HCT116 (cell line): ENCODE measurements around the gene ST7L. TPM values are rescaled to one million over a fixed set of nuclear protein-coding genes. Genes with fewer than 3 reads are reported as not detected.

Source experiments
- ATAC-seq: fragments of 200-7000 bp; cut with Tn5 transposase; 2 replicates; pipeline ENCODE4 v1.9.1; 2020; ENCODE audit warnings: mild to moderate bottlenecking, moderate library complexity
- BruUV-seq: library from RNA; stranded (reverse); fragments of 400-500 nt; replicated peaks from 2 replicates; lab custom pipeline; 2021; lab: Mats Ljungman, UMichigan
- CTCF ChIA-PET: fragments of 300-600 bp; sonication (Branson Sonifier 250); formaldehyde crosslinking; loops from one replicate; lab custom pipeline; 2021; ENCODE audit warnings: antibody characterized with exemption; lab: Charles Lee
- POLR2A ChIA-PET: fragments of 300-600, 350-600 bp; sonication (Branson Sonifier 250); formaldehyde crosslinking; loops from one replicate; lab custom pipeline; 2021; ENCODE audit warnings: antibody characterized with exemption; lab: Charles Lee
- RAD21 ChIA-PET, 2 experiments: fragments of 300-600 bp; sonication (Branson Sonifier 250); formaldehyde crosslinking; loops; one replicate each; lab custom pipeline; 2023; ENCODE audit warnings: low total read pairs in 2 of 2; ENCODE audit not compliant: uncharacterized antibody in 2 of 2, unreplicated experiment in 2 of 2, low non-redundant PET in 1 of 2; lab: Charles Lee
- DNase-seq: peaks from one replicate; pipeline ENCODE4 v3.0.0-alpha.2; 2010; ENCODE audit warnings: low read depth, low spot score
- H2AFZ ChIP-seq: fragments of 200-600 bp; shearing (Covaris generic), sonication (generic); 2 replicates; pipeline ENCODE4 v1.6.1; 2017; ENCODE audit warnings: low read depth, mixed run types, mixed read lengths, antibody characterized with exemption, low read length; ENCODE audit not compliant: poor library complexity, severe bottlenecking
- H3K27ac ChIP-seq: 2 replicates; pipeline ENCODE4 v1.5.1; 2012; ENCODE audit warnings: low read depth, low read length
- H3K27me3 ChIP-seq: fragments of 200-600 bp; sonication (generic); 2 replicates; pipeline ENCODE4 v1.6.1; 2016; ENCODE audit warnings: mixed run types, low read length, mixed read lengths; ENCODE audit not compliant: insufficient read depth
- H3K36me3 ChIP-seq, 2 experiments: fragments of 200-500 bp in 1 of 2; fragments of 200-600 bp in 1 of 2; sonication (Bioruptor generic) in 1 of 2; sonication (generic) in 1 of 2; 2 replicates each; pipeline versions ENCODE4 v1.5.1 to v1.6.1; 2014 to 2016; ENCODE audit warnings: low read length in 2 of 2, inconsistent platforms in 1 of 2, mixed read lengths in 1 of 2, mixed run types in 1 of 2; ENCODE audit not compliant: insufficient read depth in 2 of 2, control insufficient read depth in 1 of 2
- H3K4me1 ChIP-seq, 2 experiments: fragments of 200-600 bp in 1 of 2; sonication (generic) in 1 of 2; 2 replicates each; pipeline versions ENCODE4 v1.5.1 to v1.6.1; 2012 to 2017; ENCODE audit warnings: low read length in 2 of 2, inconsistent platforms in 1 of 2, mild to moderate bottlenecking in 1 of 2, mixed read lengths in 1 of 2, mixed run types in 1 of 2, moderate library complexity in 1 of 2; ENCODE audit not compliant: insufficient read depth in 2 of 2, control insufficient read depth in 1 of 2
- H3K4me2 ChIP-seq: fragments of 200-600 bp; sonication (generic); 2 replicates; pipeline ENCODE4 v1.6.1; 2017; ENCODE audit warnings: mixed run types, low read length, mixed read lengths
- H3K4me3 ChIP-seq, 2 experiments: fragments of 200-600 bp in 1 of 2; sonication (generic) in 1 of 2; replicated peaks in 1 of 2; 2 replicates each; pipeline ENCODE4 v1.5.1; 2011 to 2016; ENCODE audit warnings: low read length in 2 of 2, control low read depth in 1 of 2, low read depth in 1 of 2, mild to moderate bottlenecking in 1 of 2, mixed read lengths in 1 of 2, mixed run types in 1 of 2
- H3K79me2 ChIP-seq: fragments of 200-600 bp; sonication (generic); 2 replicates; pipeline ENCODE4 v1.6.1; 2017; ENCODE audit warnings: mild to moderate bottlenecking, mixed run types, low read length, moderate library complexity, mixed read lengths; ENCODE audit not compliant: insufficient read depth
- H3K9ac ChIP-seq: fragments of 200-600 bp; sonication (generic); 2 replicates; pipeline ENCODE4 v1.6.1; 2016; ENCODE audit warnings: low read length, mixed read lengths
- H3K9me2 ChIP-seq: fragments of 200-600 bp; sonication (generic), shearing (Covaris generic); 2 replicates; pipeline ENCODE4 v1.6.1; 2017; ENCODE audit warnings: mixed run types, mild to moderate bottlenecking, moderate library complexity; ENCODE audit not compliant: insufficient read depth
- H3K9me3 ChIP-seq, 2 experiments: fragments of 200-500 bp in 1 of 2; fragments of 200-600 bp in 1 of 2; sonication (Bioruptor generic) in 1 of 2; sonication (generic) in 1 of 2; 2 replicates each; pipeline ENCODE4 v1.6.1; 2014 to 2017; ENCODE audit warnings: low read length in 2 of 2, mixed read lengths in 2 of 2, inconsistent platforms in 1 of 2, low read depth in 1 of 2, mild to moderate bottlenecking in 1 of 2, mixed run types in 1 of 2, moderate library complexity in 1 of 2; ENCODE audit not compliant: control insufficient read depth in 1 of 2, insufficient read depth in 1 of 2
- H4K20me1 ChIP-seq: fragments of 200-600 bp; sonication (generic), shearing (Covaris generic); 2 replicates; pipeline ENCODE4 v1.6.1; 2017; ENCODE audit warnings: mixed run types, mild to moderate bottlenecking, moderate library complexity; ENCODE audit not compliant: insufficient read depth
- CBX3 ChIP-seq: IDR thresholded peaks from 2 replicates; pipeline ENCODE4 v1.6.1; 2012; ENCODE audit warnings: low read depth
- CEBPB ChIP-seq: IDR thresholded peaks from 2 replicates; pipeline ENCODE4 v1.6.1; 2012; ENCODE audit warnings: low read depth
- ELF1 ChIP-seq: IDR thresholded peaks from 2 replicates; pipeline ENCODE4 v1.6.1; 2012; ENCODE audit warnings: low read depth, borderline replicate concordance
- EZH2 ChIP-seq: fragments of 200-600 bp; sonication (generic); IDR thresholded peaks from 2 replicates; pipeline ENCODE4 v1.6.1; 2017; ENCODE audit warnings: antibody characterized with exemption, mixed run types
- RAD21 ChIP-seq: IDR thresholded peaks from 2 replicates; pipeline ENCODE4 v1.6.1; 2012; ENCODE audit warnings: low read depth, mild to moderate bottlenecking
- SP1 ChIP-seq: IDR thresholded peaks from 2 replicates; pipeline ENCODE4 v1.6.1; 2012; ENCODE audit warnings: low read depth
- SRF ChIP-seq: IDR thresholded peaks from 2 replicates; pipeline ENCODE4 v1.6.1; 2012; ENCODE audit warnings: low read depth
- YY1 ChIP-seq: IDR thresholded peaks from 2 replicates; pipeline ENCODE4 v1.6.1; 2011; ENCODE audit warnings: low read length, low read depth, moderate library complexity, mild to moderate bottlenecking; ENCODE audit not compliant: insufficient replicate concordance; ENCODE audit errors: extremely low read depth
- ZFX ChIP-seq: fragments of 450-650 bp; IDR thresholded peaks from 2 replicates; pipeline ENCODE4 v1.6.1; 2017
- ZNF274 ChIP-seq: fragments of 200-500 bp; sonication (Bioruptor generic); IDR thresholded peaks from 2 replicates; pipeline ENCODE4 v1.6.1; 2014; ENCODE audit warnings: mild to moderate bottlenecking, low read depth, low read length, inconsistent platforms
- intact Hi-C: fragments of 100-400 bp; cut with micrococcal nuclease; formaldehyde crosslinking; loops from 2 replicates; pipeline ENCODE4 v1.10.0; 2022
- total RNA-seq: library from RNA; stranded (reverse); gene quantifications from one replicate; pipeline ENCODE4 v1.2.1, GENCODE V29; 2021; ENCODE audit not compliant: unreplicated experiment
- TF ChIP-seq, protein P1 (sequence below), 3 experiments: fragments of 200-600 bp in 1 of 3; sonication (generic) in 1 of 3; IDR thresholded peaks in 2 of 3; conservative IDR thresholded peaks in 1 of 3; 2 replicates each; pipeline ENCODE4 v1.5.1; 2012 to 2017; ENCODE audit warnings: low read depth in 2 of 3, low read length in 2 of 3, antibody characterized with exemption in 1 of 3, borderline replicate concordance in 1 of 3, control low read depth in 1 of 3, mild to moderate bottlenecking in 1 of 3, mixed read lengths in 1 of 3, mixed run types in 1 of 3, moderate library complexity in 1 of 3; ENCODE audit not compliant: insufficient read depth in 1 of 3
- TF ChIP-seq, protein P2 (sequence below): IDR thresholded peaks from 2 replicates; pipeline ENCODE4 v1.6.1; 2012; ENCODE audit warnings: low read depth

Gene ST7L
- total RNA-seq, 1 experiment from 2014 or later: 19.9 TPM

DNA sequence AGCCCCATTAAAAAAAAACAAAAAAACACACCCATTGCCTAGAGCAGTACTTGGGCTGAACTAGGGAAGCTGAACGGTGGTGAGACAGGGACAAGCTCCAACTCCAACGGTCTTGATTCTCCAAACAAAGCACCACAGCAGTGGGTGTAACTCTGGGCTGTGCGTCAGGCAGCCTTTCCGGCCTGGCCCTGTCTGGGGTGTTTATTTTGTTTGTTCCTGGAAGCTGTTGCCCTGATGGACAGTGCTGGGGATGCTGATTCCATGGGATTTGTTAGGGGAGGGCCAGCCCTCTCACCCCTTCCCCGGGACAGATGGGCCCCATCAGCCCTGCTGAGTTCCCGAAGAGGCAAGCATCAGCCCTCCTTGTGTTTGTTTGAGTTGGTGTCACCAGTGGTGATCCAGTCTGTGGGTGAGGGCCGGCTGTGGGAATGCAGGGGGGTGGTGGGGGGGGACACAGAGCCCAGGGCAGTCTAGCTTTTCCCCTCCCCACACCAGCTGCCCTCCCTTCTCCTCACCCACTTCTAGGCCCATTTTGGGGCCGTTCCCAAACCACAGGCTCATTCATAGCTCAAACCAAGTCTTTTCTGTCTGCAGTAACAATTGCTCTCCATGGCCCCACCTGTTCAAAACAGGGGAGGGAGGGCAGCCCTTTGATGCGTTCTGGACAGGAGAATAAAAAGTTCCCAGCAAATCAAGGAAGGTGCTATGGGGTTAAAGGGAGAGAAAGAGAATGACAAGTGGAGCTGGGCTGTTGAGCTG, 105.7 kb downstream of the ST7L start:
- TF ChIP-seq, protein P1, sequence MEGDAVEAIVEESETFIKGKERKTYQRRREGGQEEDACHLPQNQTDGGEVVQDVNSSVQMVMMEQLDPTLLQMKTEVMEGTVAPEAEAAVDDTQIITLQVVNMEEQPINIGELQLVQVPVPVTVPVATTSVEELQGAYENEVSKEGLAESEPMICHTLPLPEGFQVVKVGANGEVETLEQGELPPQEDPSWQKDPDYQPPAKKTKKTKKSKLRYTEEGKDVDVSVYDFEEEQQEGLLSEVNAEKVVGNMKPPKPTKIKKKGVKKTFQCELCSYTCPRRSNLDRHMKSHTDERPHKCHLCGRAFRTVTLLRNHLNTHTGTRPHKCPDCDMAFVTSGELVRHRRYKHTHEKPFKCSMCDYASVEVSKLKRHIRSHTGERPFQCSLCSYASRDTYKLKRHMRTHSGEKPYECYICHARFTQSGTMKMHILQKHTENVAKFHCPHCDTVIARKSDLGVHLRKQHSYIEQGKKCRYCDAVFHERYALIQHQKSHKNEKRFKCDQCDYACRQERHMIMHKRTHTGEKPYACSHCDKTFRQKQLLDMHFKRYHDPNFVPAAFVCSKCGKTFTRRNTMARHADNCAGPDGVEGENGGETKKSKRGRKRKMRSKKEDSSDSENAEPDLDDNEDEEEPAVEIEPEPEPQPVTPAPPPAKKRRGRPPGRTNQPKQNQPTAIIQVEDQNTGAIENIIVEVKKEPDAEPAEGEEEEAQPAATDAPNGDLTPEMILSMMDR (IDR thresholded peaks at IDR 0.05 in 2 of 3, conservative IDR thresholded peaks at IDR 0.05 in 1 of 3; ENCODE audit: borderline replicate concordance in 1 of 3, insufficient read depth in 1 of 3, low read depth in 2 of 3, low read length in 2 of 3): no peak
- TF ChIP-seq ELF1: no peak
- TF ChIP-seq RAD21: no peak
- no peak for TF ChIP-seq CEBPB
- TF ChIP-seq CBX3: no peak
- no peak for TF ChIP-seq ZNF274
- TF ChIP-seq SRF: no peak
- no peak for TF ChIP-seq SP1
- TF ChIP-seq YY1: no peak
- TF ChIP-seq ZFX: no peak
- TF ChIP-seq, protein P2, sequence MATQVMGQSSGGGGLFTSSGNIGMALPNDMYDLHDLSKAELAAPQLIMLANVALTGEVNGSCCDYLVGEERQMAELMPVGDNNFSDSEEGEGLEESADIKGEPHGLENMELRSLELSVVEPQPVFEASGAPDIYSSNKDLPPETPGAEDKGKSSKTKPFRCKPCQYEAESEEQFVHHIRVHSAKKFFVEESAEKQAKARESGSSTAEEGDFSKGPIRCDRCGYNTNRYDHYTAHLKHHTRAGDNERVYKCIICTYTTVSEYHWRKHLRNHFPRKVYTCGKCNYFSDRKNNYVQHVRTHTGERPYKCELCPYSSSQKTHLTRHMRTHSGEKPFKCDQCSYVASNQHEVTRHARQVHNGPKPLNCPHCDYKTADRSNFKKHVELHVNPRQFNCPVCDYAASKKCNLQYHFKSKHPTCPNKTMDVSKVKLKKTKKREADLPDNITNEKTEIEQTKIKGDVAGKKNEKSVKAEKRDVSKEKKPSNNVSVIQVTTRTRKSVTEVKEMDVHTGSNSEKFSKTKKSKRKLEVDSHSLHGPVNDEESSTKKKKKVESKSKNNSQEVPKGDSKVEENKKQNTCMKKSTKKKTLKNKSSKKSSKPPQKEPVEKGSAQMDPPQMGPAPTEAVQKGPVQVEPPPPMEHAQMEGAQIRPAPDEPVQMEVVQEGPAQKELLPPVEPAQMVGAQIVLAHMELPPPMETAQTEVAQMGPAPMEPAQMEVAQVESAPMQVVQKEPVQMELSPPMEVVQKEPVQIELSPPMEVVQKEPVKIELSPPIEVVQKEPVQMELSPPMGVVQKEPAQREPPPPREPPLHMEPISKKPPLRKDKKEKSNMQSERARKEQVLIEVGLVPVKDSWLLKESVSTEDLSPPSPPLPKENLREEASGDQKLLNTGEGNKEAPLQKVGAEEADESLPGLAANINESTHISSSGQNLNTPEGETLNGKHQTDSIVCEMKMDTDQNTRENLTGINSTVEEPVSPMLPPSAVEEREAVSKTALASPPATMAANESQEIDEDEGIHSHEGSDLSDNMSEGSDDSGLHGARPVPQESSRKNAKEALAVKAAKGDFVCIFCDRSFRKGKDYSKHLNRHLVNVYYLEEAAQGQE: no peak
- no peak for TF ChIP-seq EZH2
- H2AFZ ChIP-seq: no peak overlapping the region
- no peaks in the 10 kb centered on the region for H3K79me2 ChIP-seq
- no peak overlapping the region for H3K4me2 ChIP-seq
- H3K9ac ChIP-seq: no peak overlapping the region
- DNase-seq (no peak), ATAC-seq (no peak)
- H3K27me3 ChIP-seq: no peaks in the 10 kb centered on the region
- CTCF ChIA-PET: no interaction called here
- H3K36me3 ChIP-seq: no peaks in the 10 kb centered on the region
- peaks cover 3 to 13% of the 10 kb centered on the region in 2 experiments for H3K4me1 ChIP-seq
- BruUV-seq: no TSS peak
- RAD21 ChIA-PET: no interaction called here
- POLR2A ChIA-PET: no interaction called here
- intact Hi-C loops: no loop called here
- no peaks in the 10 kb centered on the region for H4K20me1 ChIP-seq
- H3K27ac ChIP-seq: no peak overlapping the region
- H3K9me3 ChIP-seq: no peaks in the 10 kb centered on the region
- no peaks in the 10 kb centered on the region for H3K9me2 ChIP-seq
- no peak overlapping the region for H3K4me3 ChIP-seq
